Naive thymus-derived CD4-positive, alpha-beta T cell (primary cell): ENCODE results near the gene PARD3B. TPM values are rescaled to one million over a fixed set of nuclear protein-coding genes. Genes with fewer than 3 reads are reported as not detected.

ENCODE experiments used
- ATAC-seq: fragments of 150-1000 bp; cut with Tn5 transposase; 2 replicates; pipeline ENCODE4 v1.10.0; 2021; ENCODE audit warnings: mild to moderate bottlenecking, moderate library complexity
- CTCF ChIA-PET: fragments of 350-600 bp; sonication (Branson Sonifier 250); formaldehyde crosslinking; loops from one replicate; lab custom pipeline; 2021; ENCODE audit warnings: antibody characterized with exemption; lab: Charles Lee
- POLR2A ChIA-PET: fragments of 350-600 bp; sonication (Branson Sonifier 250); formaldehyde crosslinking; loops from one replicate; lab custom pipeline; 2021; ENCODE audit warnings: antibody characterized with exemption, inconsistent platforms; lab: Charles Lee
- DNase-seq, 9 donors: peaks; one replicate each; pipeline versions ENCODE4 v3.0.0 to v3.0.0-alpha.2; 2020 to 2022; ENCODE audit warnings: mixed read lengths in 1 of 9
- H3K27ac ChIP-seq: one replicate; pipeline ENCODE4 v1.7.0; 2013; ENCODE audit warnings: mild to moderate bottlenecking, low read depth, low read length, moderate library complexity
- H3K27me3 ChIP-seq, 2 donors: one replicate each; pipeline ENCODE4 v1.7.0; 2013; ENCODE audit warnings: low read length in 2 of 2, mild to moderate bottlenecking in 2 of 2, moderate library complexity in 2 of 2; ENCODE audit not compliant: control insufficient read depth in 2 of 2, insufficient read depth in 2 of 2
- H3K36me3 ChIP-seq, 3 experiments: 1 replicate in 2 of 3; 2 replicates in 1 of 3; pipeline ENCODE4 v1.7.0; 2013; ENCODE audit warnings: low read length in 3 of 3, mild to moderate bottlenecking in 3 of 3, moderate library complexity in 1 of 3; ENCODE audit not compliant: insufficient read depth in 3 of 3, control insufficient read depth in 2 of 3
- H3K4me1 ChIP-seq, 2 donors: one replicate each; pipeline ENCODE4 v1.7.0; 2013; ENCODE audit warnings: low read length in 2 of 2, mild to moderate bottlenecking in 2 of 2, moderate library complexity in 1 of 2; ENCODE audit not compliant: control insufficient read depth in 2 of 2, insufficient read depth in 2 of 2
- H3K4me3 ChIP-seq: 2 replicates; pipeline ENCODE4 v1.7.0; 2013; ENCODE audit warnings: mild to moderate bottlenecking, low read length
- H3K9me3 ChIP-seq, 3 experiments: 1 replicate in 2 of 3; 2 replicates in 1 of 3; pipeline ENCODE4 v1.7.0; 2013; ENCODE audit warnings: low read length in 3 of 3; ENCODE audit not compliant: control insufficient read depth in 2 of 3
- H3K27ac Mint-ChIP-seq, 9 donors: one replicate each; pipeline ENCODE4 v1.8.0; 2020 to 2022; ENCODE audit warnings: mixed read lengths in 9 of 9, mild to moderate bottlenecking in 8 of 9, moderate library complexity in 5 of 9, inconsistent platforms in 2 of 9
- H3K27me3 Mint-ChIP-seq, 5 donors: one replicate each; pipeline ENCODE4 v1.8.0; 2021 to 2022; ENCODE audit warnings: mixed read lengths in 5 of 5, mild to moderate bottlenecking in 1 of 5
- H3K36me3 Mint-ChIP-seq, 5 donors: one replicate each; pipeline ENCODE4 v1.8.0; 2020 to 2022; ENCODE audit warnings: mixed read lengths in 5 of 5, mild to moderate bottlenecking in 3 of 5, inconsistent platforms in 1 of 5
- H3K4me1 Mint-ChIP-seq, 7 donors: one replicate each; pipeline ENCODE4 v1.8.0; 2020 to 2022; ENCODE audit warnings: mixed read lengths in 7 of 7, mild to moderate bottlenecking in 3 of 7, inconsistent platforms in 1 of 7
- H3K4me3 Mint-ChIP-seq, 10 donors: one replicate each; pipeline ENCODE4 v1.8.0; 2020 to 2022; ENCODE audit warnings: mild to moderate bottlenecking in 10 of 10, mixed read lengths in 10 of 10, moderate library complexity in 6 of 10, inconsistent platforms in 2 of 10
- H3K9me3 Mint-ChIP-seq, 11 donors: one replicate each; pipeline ENCODE4 v1.8.0; 2020 to 2022; ENCODE audit warnings: mixed read lengths in 11 of 11, mild to moderate bottlenecking in 4 of 11, inconsistent platforms in 1 of 11, moderate library complexity in 1 of 11
- intact Hi-C, 2 donors: fragments of 100-400 bp; cut with micrococcal nuclease; formaldehyde crosslinking; loops; one replicate each; pipeline ENCODE4 v1.15.1; 2023
- polyA plus RNA-seq, 2 donors: library from polyadenylated mRNA; unstranded; fragments of 300-500 nt; fragmentation: Illumina TruSeq; gene quantifications; one replicate each; pipeline ENCODE4 v1.2.3, GENCODE V29; 2021
- total RNA-seq, 6 experiments: library from RNA in 5 of 6; stranded (reverse) in 5 of 6; gene quantifications; 1 replicate in 5 of 6; 2 replicates in 1 of 6; pipeline ENCODE4 v1.2.3 and lab custom pipeline; 2021 to 2026

PARD3B gene
- total and polyA plus RNA-seq, 7 experiments from 2014 or later, result 0.22 to 4.0 (median 0.87) TPM

DNA sequence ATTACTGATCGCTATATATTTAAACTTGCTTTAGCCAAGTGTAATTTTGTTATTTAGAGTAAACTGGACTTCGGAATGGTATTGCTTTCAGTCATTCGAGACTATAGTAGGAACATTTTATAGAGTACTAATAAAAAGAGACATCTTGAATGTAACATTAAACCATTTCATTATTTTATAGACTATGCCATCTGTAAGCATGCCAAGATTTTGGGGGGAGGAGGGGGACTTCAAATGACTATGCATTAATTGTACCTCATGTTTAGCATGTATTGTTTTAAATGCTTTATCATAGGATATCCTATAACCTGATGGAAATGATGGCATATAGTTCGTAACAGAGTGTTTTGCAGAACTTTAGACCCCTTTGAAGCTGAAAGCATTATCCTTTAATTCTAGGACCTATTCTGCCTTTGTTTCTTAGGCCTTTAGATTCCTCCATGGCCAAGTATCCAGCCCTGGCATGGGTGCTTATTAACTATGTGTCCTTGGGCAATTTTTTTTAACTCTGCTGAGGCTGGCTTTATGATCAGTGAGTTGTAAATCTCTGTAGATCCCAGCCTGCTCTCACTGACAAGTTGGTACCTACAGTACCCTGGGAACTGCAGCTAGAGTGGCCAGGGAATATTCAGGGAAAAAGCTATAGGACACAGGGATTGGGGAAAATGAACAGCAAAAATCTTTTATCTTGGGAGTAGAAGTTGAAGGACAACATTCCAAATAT is 93.4 kb downstream of the PARD3B start:
- intact Hi-C loops, result no loop called here
- Histone ChIP-seq H3K9me3 (no peaks in the 10 kb centered on the region), H3K36me3 (no peaks in the 10 kb centered on the region), H3K4me3 (no peak overlapping the region), H3K4me1 (no peaks in the 10 kb centered on the region), H3K27ac (no peak overlapping the region), H3K27me3 (no peaks in the 10 kb centered on the region)
- ATAC-seq, result no peak
- H3K27me3 Mint-ChIP-seq, result peaks cover 0 to 6% (median 0%) of the 10 kb centered on the region in 5 donors
- no peak for DNase-seq
- no peaks in the 10 kb centered on the region for H3K36me3 Mint-ChIP-seq
- CTCF ChIA-PET, result no interaction called here
- peaks cover 0 to 4% (median 0%) of the 10 kb centered on the region in 11 donors for H3K9me3 Mint-ChIP-seq
- POLR2A ChIA-PET, result no interaction called here
- peaks cover 0 to 2% (median 0%) of the 10 kb centered on the region in 7 donors for H3K4me1 Mint-ChIP-seq
- H3K27ac Mint-ChIP-seq, result no peak overlapping the region
- H3K4me3 Mint-ChIP-seq, result no peak overlapping the region

DNA sequence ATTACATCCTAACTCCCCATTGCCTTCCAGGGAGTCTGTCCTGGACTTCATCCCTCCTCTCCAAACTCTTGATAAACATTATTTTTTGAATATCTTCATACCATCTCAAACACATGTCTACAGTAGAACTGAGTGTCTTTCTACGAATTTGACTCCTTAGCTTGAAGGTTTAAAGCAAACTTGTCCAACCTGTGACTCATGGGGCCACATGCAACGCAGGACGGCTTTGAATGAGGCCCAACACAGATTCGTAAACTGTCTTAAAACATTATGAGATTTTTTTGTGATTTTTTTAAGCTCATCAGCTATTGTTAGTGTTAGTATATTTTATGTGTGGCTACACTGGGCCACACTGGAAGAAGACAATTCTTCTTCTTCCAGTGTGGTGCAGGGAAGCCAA is 98.1 kb downstream of the PARD3B start:
- no peak for ATAC-seq

GRCh38 chr2:204645018-204645773 is 99.9 kb downstream of the PARD3B start:
- H3K4me3 Mint-ChIP-seq, result no peak overlapping the region
- peaks cover 0 to 2% (median 0%) of the 10 kb centered on the region in 7 donors for H3K4me1 Mint-ChIP-seq
- DNase-seq (no peak), ATAC-seq (no peak)
- intact Hi-C loops, result no loop called here
- peaks cover 0 to 4% (median 0%) of the 10 kb centered on the region in 5 donors for H3K27me3 Mint-ChIP-seq
- Histone ChIP-seq H3K9me3 (no peaks in the 10 kb centered on the region), H3K36me3 (no peaks in the 10 kb centered on the region), H3K27me3 (no peaks in the 10 kb centered on the region), H3K4me1 (no peaks in the 10 kb centered on the region), H3K27ac (no peak overlapping the region), H3K4me3 (no peak overlapping the region)
- CTCF ChIA-PET, result interaction anchor here (0.6 kb wide), 1 partner anchor 284 kb away, joined by 3 read pairs; no protein-coding TSS in a partner anchor
- POLR2A ChIA-PET, result no interaction called here
- peaks cover 0 to 4% (median 0%) of the 10 kb centered on the region in 11 donors for H3K9me3 Mint-ChIP-seq
- H3K36me3 Mint-ChIP-seq, result no peaks in the 10 kb centered on the region
- no peak overlapping the region for H3K27ac Mint-ChIP-seq

More for the DNA sequence above, 98.1 kb downstream of the PARD3B start:
- no peaks in the 10 kb centered on the region for H3K36me3 ChIP-seq
- no peaks in the 10 kb centered on the region for H3K4me1 ChIP-seq
- Mint-ChIP-seq H3K4me3 (no peak overlapping the region), H3K36me3 (no peaks in the 10 kb centered on the region), H3K4me1 (peaks cover 0 to 2% (median 0%) of the 10 kb centered on the region in 7 donors), H3K27ac (peak overlapping the region in 1 of 9 donors; percentile 2), H3K9me3 (peaks cover 0 to 4% (median 0%) of the 10 kb centered on the region in 11 donors), H3K27me3 (peaks cover 0 to 2% (median 0%) of the 10 kb centered on the region in 5 donors)
- H3K4me3 ChIP-seq, result no peak overlapping the region
- no peaks in the 10 kb centered on the region for H3K27me3 ChIP-seq
- H3K27ac ChIP-seq, result no peak overlapping the region
- intact Hi-C loops, result no loop called here
- no peaks in the 10 kb centered on the region for H3K9me3 ChIP-seq
- CTCF ChIA-PET, result no interaction called here
- POLR2A ChIA-PET, result no interaction called here
- DNase-seq, result no peak

- H3K36me3 ChIP-seq, result no peaks in the 10 kb centered on the region
- peaks cover 5 to 26% (median 12%) of the 10 kb centered on the region in 11 donors for H3K9me3 Mint-ChIP-seq
- H3K4me3 ChIP-seq, result no peak overlapping the region
- peaks cover 0 to 14% (median 5%) of the 10 kb centered on the region in 5 donors for H3K36me3 Mint-ChIP-seq
- no peaks in the 10 kb centered on the region for H3K27me3 ChIP-seq
- no peak overlapping the region for H3K4me3 Mint-ChIP-seq
- H3K27ac ChIP-seq, result no peak overlapping the region
- DNase-seq (no peak), ATAC-seq (no peak)
- H3K4me1 ChIP-seq, result no peaks in the 10 kb centered on the region
- no peak overlapping the region for H3K27ac Mint-ChIP-seq
- intact Hi-C loops, result no loop called here
- ChIA-PET POLR2A (no interaction called here), CTCF (no interaction called here)
- peaks cover 0 to 2% (median 0%) of the 10 kb centered on the region in 7 donors for H3K4me1 Mint-ChIP-seq
- H3K9me3 ChIP-seq, result no peaks in the 10 kb centered on the region
- peaks cover 0 to 4% (median 0%) of the 10 kb centered on the region in 5 donors for H3K27me3 Mint-ChIP-seq
Measured at GRCh38 chr2:204647626-204648025, 102.4 kb downstream of the PARD3B start.

DNA sequence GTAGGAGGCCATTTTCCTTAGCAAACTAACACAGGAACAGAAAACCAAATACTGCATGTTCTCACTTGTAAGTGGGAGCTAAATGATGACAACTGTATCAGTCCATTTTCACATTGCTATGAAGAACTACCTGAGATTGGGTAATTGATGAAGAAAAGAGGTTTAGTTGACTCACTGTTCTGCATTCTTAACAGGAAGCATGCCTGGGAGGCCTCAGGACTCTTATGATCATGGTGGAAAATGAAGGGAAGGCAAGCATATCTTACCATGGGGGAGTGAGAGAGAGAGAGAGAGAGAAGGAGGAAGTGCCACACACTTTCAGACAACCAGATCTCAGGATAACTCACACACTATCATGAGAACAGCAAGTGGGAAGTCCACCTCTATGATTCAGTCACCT is 105.3 kb downstream of the PARD3B start:
- ChIA-PET CTCF (no interaction called here), POLR2A (no interaction called here)
- Histone ChIP-seq H3K27ac (no peak overlapping the region), H3K4me1 (no peaks in the 10 kb centered on the region), H3K9me3 (no peaks in the 10 kb centered on the region), H3K27me3 (no peaks in the 10 kb centered on the region), H3K4me3 (no peak overlapping the region), H3K36me3 (no peaks in the 10 kb centered on the region)
- Mint-ChIP-seq H3K9me3 (peaks cover 5 to 30% (median 12%) of the 10 kb centered on the region in 11 donors), H3K4me3 (no peak overlapping the region), H3K4me1 (no peaks in the 10 kb centered on the region), H3K36me3 (peaks cover 0 to 15% (median 5%) of the 10 kb centered on the region in 5 donors), H3K27ac (no peak overlapping the region), H3K27me3 (peaks cover 0 to 4% (median 0%) of the 10 kb centered on the region in 5 donors)
- DNase-seq, result no peak
- ATAC-seq, result no peak
- intact Hi-C loops, result no loop called here

DNA sequence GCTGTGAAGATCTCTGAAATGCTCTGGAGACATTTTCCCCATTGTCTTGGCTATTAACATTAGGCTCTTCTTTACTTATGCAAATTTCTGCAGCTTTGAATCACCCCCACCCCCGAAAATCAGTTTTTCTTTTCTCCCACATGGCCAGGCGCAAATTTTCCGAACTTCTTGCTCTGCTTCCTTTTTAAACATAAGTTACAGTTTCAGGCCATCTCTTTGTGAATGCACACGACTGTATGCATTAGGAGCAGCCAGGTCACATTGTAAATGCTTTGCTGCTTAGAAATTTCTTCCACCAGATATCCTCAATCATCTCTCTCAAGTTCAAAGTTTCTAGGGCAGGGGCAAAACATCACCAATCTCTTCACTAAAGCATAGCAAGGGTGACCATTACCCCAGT is 106.8 kb downstream of the PARD3B start:
- POLR2A ChIA-PET, result no interaction called here
- CTCF ChIA-PET, result no interaction called here
- peaks cover 0 to 15% (median 5%) of the 10 kb centered on the region in 5 donors for H3K36me3 Mint-ChIP-seq
- peaks cover 5 to 30% (median 12%) of the 10 kb centered on the region in 11 donors for H3K9me3 Mint-ChIP-seq
- DNase-seq (no peak), ATAC-seq (no peak)
- no peak overlapping the region for H3K27ac Mint-ChIP-seq
- Histone ChIP-seq H3K4me3 (no peak overlapping the region), H3K4me1 (no peaks in the 10 kb centered on the region), H3K36me3 (no peaks in the 10 kb centered on the region), H3K27ac (no peak overlapping the region), H3K27me3 (no peaks in the 10 kb centered on the region), H3K9me3 (no peaks in the 10 kb centered on the region)
- H3K4me3 Mint-ChIP-seq, result no peak overlapping the region
- intact Hi-C loops, result no loop called here
- H3K4me1 Mint-ChIP-seq, result no peaks in the 10 kb centered on the region
- H3K27me3 Mint-ChIP-seq, result peaks cover 0 to 4% (median 0%) of the 10 kb centered on the region in 5 donors
